ENCODE measurements around the gene AQP5. TPM values are rescaled to one million over a fixed set of nuclear protein-coding genes. Genes with fewer than 3 reads are reported as not detected.
A peak's percentile ranks its signal among the peaks of the same experiment; 100 is the strongest.

Gene AQP5
- total and polyA plus RNA-seq, 5 donors from 2014 or later: not detected

DNA sequence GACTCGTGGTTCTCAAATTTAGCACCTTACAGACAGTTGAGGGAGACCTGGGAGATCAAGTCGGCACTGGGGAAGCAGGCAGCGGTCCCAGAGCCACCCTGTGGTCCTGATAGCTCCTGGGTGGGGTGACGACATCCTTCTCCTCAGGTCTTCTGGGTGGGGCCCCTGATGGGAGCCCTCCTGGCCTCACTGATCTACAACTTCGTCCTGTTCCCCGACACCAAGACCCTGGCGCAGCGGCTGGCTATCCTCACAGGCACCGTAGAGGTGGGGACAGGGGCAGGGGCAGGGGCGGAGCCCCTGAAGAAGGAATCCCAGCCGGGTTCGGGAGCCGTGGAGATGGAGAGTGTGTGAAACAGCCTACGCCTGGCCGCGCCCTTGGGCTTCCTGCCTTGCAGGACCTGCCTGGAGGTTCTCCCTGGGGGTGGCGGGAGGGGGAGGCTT lies 13.7 kb downstream of the AQP5 start:
- Mint-ChIP-seq H3K27ac (no peak overlapping the region), H3K4me1 (no peaks in the 10 kb centered on the region), H3K27me3 (no peaks in the 10 kb centered on the region), H3K36me3 (no peaks in the 10 kb centered on the region), H3K4me3 (no peak overlapping the region), H3K9me3 (no peaks in the 10 kb centered on the region)
- Histone ChIP-seq H3K27ac (ENCODE audit: insufficient read depth, low read length, poor library complexity, severe bottlenecking) (no peak overlapping the region), H3K4me1 (ENCODE audit: control insufficient read depth, insufficient read depth, low read length, poor library complexity, severe bottlenecking) (no peaks in the 10 kb centered on the region), H3K27me3 (ENCODE audit: control insufficient read depth, insufficient read depth, low read length) (no peaks in the 10 kb centered on the region), H3K4me3 (ENCODE audit: low read depth, low read length) (no peak overlapping the region), H3K36me3 (ENCODE audit: control insufficient read depth, insufficient read depth, low read length) (no peaks in the 10 kb centered on the region), H3K9me3 (ENCODE audit: control insufficient read depth in 2 of 2, low read length in 2 of 2) (no peaks in the 10 kb centered on the region)
- ATAC-seq (ENCODE audit: low read depth in 2 of 2) (no peak), DNase-seq (no peak)

DNA sequence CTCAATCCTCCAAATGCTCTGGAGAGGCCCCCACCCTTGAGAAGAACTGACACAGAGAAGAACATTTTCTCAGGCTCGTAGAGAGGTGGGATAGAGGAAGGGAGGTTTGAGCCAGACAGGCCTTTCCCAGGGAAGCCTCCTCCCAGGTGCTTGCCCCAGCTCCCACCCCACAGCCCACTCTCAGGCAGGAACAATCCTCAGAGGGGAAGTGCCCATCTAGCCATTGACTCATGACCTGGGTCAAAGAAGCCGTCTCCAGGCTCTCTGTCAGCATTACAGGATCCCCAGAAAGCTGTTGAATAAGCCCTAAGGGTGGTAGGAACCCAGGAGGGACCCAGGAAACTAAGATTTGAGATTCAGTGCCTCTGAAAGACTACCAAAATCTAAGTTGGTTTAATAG lies 14.9 kb downstream of the AQP5 start:
- no peaks in the 10 kb centered on the region for H3K4me1 Mint-ChIP-seq
- H3K4me3 ChIP-seq (ENCODE audit: low read depth, low read length): no peak overlapping the region
- H3K4me3 Mint-ChIP-seq: no peak overlapping the region
- no peak overlapping the region for H3K27ac ChIP-seq (ENCODE audit: insufficient read depth, low read length, poor library complexity, severe bottlenecking)
- H3K36me3 ChIP-seq (ENCODE audit: control insufficient read depth, insufficient read depth, low read length): no peaks in the 10 kb centered on the region
- no peaks in the 10 kb centered on the region for H3K27me3 Mint-ChIP-seq
- DNase-seq (no peak), ATAC-seq (ENCODE audit: low read depth in 2 of 2) (no peak)
- no peaks in the 10 kb centered on the region for H3K9me3 ChIP-seq (ENCODE audit: control insufficient read depth in 2 of 2, low read length in 2 of 2)
- H3K27ac Mint-ChIP-seq: no peak overlapping the region
- no peaks in the 10 kb centered on the region for H3K27me3 ChIP-seq (ENCODE audit: control insufficient read depth, insufficient read depth, low read length)
- H3K36me3 Mint-ChIP-seq: no peaks in the 10 kb centered on the region
- H3K4me1 ChIP-seq (ENCODE audit: control insufficient read depth, insufficient read depth, low read length, poor library complexity, severe bottlenecking): no peaks in the 10 kb centered on the region
- H3K9me3 Mint-ChIP-seq: no peaks in the 10 kb centered on the region

DNA sequence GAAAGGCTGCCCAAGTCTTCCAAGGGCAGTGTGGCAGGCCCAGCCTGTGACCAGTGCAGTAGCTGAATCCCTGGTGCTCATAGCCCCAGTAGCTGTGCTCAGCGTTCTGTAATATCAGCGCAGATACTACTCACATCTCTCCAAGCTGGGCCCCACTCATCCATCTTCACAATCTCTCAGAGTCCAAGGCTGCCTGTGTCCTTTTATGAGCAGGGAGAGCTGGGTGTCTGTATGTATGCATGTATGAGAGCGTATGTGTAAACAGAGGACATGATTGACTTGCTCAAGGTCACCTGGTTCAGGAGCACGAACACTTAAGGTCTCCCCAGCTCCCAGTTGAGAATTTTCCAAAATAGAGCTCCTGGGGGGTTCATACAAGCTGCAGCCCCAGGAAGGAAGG lies 16.5 kb downstream of the AQP5 start:
- no peak for ATAC-seq (ENCODE audit: low read depth in 2 of 2)
- H3K9me3 Mint-ChIP-seq: no peaks in the 10 kb centered on the region
- DNase-seq: no peak
- Histone ChIP-seq H3K4me3 (ENCODE audit: low read depth, low read length) (no peak overlapping the region), H3K9me3 (ENCODE audit: control insufficient read depth in 2 of 2, low read length in 2 of 2) (no peaks in the 10 kb centered on the region), H3K27me3 (ENCODE audit: control insufficient read depth, insufficient read depth, low read length) (no peaks in the 10 kb centered on the region), H3K36me3 (ENCODE audit: control insufficient read depth, insufficient read depth, low read length) (no peaks in the 10 kb centered on the region), H3K27ac (ENCODE audit: insufficient read depth, low read length, poor library complexity, severe bottlenecking) (no peak overlapping the region), H3K4me1 (ENCODE audit: control insufficient read depth, insufficient read depth, low read length, poor library complexity, severe bottlenecking) (no peaks in the 10 kb centered on the region)
- H3K36me3 Mint-ChIP-seq: no peaks in the 10 kb centered on the region
- H3K27ac Mint-ChIP-seq: no peak overlapping the region
- no peaks in the 10 kb centered on the region for H3K27me3 Mint-ChIP-seq
- no peaks in the 10 kb centered on the region for H3K4me1 Mint-ChIP-seq
- no peak overlapping the region for H3K4me3 Mint-ChIP-seq

DNA sequence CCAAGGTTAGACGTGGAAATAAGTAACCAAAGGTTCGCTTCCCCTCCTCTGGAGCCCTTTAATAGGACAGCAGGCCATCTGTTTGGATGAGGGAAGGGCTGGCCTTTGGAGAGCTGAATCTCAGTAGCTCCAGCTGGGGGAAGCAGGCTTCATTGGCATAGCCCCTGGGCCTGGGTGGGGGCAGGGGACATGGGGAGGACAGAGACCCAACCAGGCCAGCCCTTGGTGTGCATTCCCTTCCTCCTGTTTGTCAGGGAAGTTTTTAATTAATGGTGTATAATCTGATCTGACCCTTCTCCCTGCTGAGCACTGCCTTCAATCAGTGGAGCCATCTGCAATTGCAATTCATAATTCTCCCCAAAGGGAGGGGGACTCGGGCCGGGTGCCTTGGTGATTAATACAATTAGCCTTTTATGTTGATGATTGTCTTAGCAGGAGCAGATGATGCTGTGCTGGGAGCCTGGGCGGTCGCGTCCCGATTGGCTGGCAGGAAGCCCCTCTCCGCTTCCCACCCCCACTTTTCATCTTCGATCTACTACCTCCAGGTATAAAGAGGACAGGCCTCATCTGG lies 17.4 kb downstream of the AQP5 start:
- H3K36me3 Mint-ChIP-seq: no peaks in the 10 kb centered on the region
- no peaks in the 10 kb centered on the region for H3K27me3 Mint-ChIP-seq
- H3K27ac Mint-ChIP-seq: peak overlapping the region in 1 of 3 donors; percentile 25
- H3K36me3 ChIP-seq (ENCODE audit: control insufficient read depth, insufficient read depth, low read length): no peaks in the 10 kb centered on the region
- ATAC-seq (ENCODE audit: low read depth in 2 of 2): no peak
- H3K4me3 ChIP-seq (ENCODE audit: low read depth, low read length): no peak overlapping the region
- H3K9me3 Mint-ChIP-seq: no peaks in the 10 kb centered on the region
- no peak for DNase-seq
- no peaks in the 10 kb centered on the region for H3K4me1 Mint-ChIP-seq
- no peak overlapping the region for H3K4me3 Mint-ChIP-seq
- H3K9me3 ChIP-seq (ENCODE audit: control insufficient read depth in 2 of 2, low read length in 2 of 2): no peaks in the 10 kb centered on the region
- no peaks in the 10 kb centered on the region for H3K27me3 ChIP-seq (ENCODE audit: control insufficient read depth, insufficient read depth, low read length)
- H3K27ac ChIP-seq (ENCODE audit: insufficient read depth, low read length, poor library complexity, severe bottlenecking): no peak overlapping the region
- no peaks in the 10 kb centered on the region for H3K4me1 ChIP-seq (ENCODE audit: control insufficient read depth, insufficient read depth, low read length, poor library complexity, severe bottlenecking)

DNA sequence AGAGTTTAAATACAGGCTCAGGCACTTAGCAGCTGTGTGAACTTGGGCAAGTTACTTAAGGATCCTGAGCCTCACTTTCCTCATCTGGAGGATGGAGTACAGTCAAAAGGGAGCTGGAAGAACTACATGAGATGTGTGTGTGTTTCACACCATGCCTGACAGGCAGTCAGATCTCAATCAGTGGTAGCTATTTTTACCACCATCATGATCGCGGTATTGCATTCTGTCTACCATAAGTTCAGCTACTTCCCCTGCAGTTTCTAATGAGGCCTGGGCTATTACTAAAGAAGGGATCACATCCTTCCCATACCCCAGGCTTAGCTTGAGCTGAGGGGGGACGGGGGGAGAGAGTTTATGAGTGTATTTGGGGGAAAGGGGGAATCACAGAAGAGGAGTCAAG lies 18.1 kb downstream of the AQP5 start:
- H3K4me1 Mint-ChIP-seq: no peaks in the 10 kb centered on the region
- ATAC-seq (ENCODE audit: low read depth in 2 of 2) (no peak), DNase-seq (no peak)
- Histone ChIP-seq H3K27ac (ENCODE audit: insufficient read depth, low read length, poor library complexity, severe bottlenecking) (no peak overlapping the region), H3K36me3 (ENCODE audit: control insufficient read depth, insufficient read depth, low read length) (no peaks in the 10 kb centered on the region), H3K27me3 (ENCODE audit: control insufficient read depth, insufficient read depth, low read length) (no peaks in the 10 kb centered on the region), H3K4me1 (ENCODE audit: control insufficient read depth, insufficient read depth, low read length, poor library complexity, severe bottlenecking) (no peaks in the 10 kb centered on the region), H3K9me3 (ENCODE audit: control insufficient read depth in 2 of 2, low read length in 2 of 2) (no peaks in the 10 kb centered on the region), H3K4me3 (ENCODE audit: low read depth, low read length) (no peak overlapping the region)
- no peak overlapping the region for H3K4me3 Mint-ChIP-seq
- H3K27ac Mint-ChIP-seq: no peak overlapping the region
- no peaks in the 10 kb centered on the region for H3K36me3 Mint-ChIP-seq
- no peaks in the 10 kb centered on the region for H3K27me3 Mint-ChIP-seq
- no peaks in the 10 kb centered on the region for H3K9me3 Mint-ChIP-seq

DNA sequence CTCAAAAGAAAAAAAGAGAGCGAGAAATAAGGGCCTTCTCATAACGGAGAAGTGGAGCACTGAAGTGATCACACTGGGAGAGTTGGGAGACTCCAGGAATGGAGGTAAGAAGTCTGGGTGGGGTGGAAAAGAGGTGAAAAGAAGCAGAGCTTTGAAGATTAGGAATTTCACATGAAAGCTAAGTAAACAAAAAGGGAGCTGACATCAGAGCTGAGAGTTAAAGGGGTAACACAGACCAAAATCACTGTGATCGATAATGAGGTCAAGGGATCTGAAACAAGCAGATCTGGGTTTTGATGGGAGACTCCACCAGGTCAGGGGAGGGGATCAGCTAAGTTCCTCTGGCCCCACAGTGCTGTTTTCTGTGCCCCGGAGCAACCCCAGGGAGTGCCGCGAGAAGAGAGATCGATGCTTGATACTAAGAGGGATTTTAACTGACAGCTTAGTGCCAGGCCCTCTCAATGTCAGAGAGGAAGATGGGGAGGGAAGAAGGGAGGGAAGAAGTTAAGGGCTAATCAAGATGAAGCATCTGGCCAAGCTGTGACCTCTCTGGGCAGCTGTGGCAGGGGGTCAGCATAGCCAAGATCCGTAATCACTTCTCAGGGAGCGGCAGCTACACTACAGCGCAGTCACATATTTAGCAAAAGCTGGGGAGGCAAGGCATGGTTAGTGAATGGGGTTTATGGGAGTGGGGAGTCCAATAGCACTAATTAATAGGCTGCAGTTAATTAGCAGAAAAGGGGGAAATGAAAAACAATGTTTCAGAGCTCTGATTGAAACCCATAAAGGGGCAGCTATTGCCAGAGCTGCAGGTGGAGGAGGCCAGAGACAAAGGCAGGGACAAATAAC lies 19.1 kb downstream of the AQP5 start:
- no peak overlapping the region for H3K27ac ChIP-seq (ENCODE audit: insufficient read depth, low read length, poor library complexity, severe bottlenecking)
- no peaks in the 10 kb centered on the region for H3K36me3 ChIP-seq (ENCODE audit: control insufficient read depth, insufficient read depth, low read length)
- no peaks in the 10 kb centered on the region for H3K27me3 ChIP-seq (ENCODE audit: control insufficient read depth, insufficient read depth, low read length)
- no peaks in the 10 kb centered on the region for H3K9me3 ChIP-seq (ENCODE audit: control insufficient read depth in 2 of 2, low read length in 2 of 2)
- H3K4me1 Mint-ChIP-seq: no peaks in the 10 kb centered on the region
- no peak overlapping the region for H3K4me3 Mint-ChIP-seq
- H3K27ac Mint-ChIP-seq: peak overlapping the region in 1 of 3 donors; percentile 17
- H3K9me3 Mint-ChIP-seq: no peaks in the 10 kb centered on the region
- ATAC-seq (ENCODE audit: low read depth in 2 of 2) (no peak), DNase-seq (no peak)
- no peak overlapping the region for H3K4me3 ChIP-seq (ENCODE audit: low read depth, low read length)
- H3K27me3 Mint-ChIP-seq: no peaks in the 10 kb centered on the region
- no peaks in the 10 kb centered on the region for H3K4me1 ChIP-seq (ENCODE audit: control insufficient read depth, insufficient read depth, low read length, poor library complexity, severe bottlenecking)
- H3K36me3 Mint-ChIP-seq: no peaks in the 10 kb centered on the region

DNA sequence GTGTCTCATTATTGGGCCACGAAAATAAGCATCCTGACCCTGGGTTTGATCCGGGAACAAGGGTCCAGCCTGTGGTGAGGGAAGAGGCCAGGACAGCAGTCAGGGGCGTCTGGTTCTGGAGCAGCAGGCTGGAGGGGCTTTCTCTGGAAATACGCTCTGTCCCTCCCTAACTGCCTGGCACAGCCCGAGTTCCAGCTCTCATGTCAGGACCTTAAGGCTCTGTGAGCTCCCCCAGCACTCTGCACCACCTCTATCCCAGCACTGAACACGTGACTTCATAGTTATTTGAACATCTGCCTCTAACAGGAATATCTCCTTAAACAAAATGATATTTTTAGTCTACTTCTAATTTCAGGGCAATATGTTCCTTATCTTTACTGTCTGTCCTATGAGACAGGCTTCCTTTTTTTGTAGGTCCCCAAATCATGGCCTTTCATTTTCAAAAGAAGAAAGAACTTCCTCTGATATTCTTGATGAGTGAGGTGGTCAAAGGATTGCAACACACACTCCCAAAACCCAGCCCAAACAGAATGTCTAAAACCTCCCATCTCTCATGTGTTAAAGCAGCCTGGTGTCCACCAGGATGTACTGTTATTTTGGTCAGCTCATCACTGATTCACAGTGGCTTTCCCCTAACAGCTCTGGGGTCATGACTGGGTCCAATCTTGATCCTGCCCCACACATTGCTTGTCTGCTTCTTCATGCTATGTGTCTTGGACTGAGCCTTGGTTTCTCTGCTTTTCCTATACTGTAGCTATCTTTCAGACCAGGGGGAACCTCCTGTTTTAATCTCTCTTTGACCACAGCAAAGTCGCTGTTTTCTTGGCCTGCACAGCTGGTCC lies 20.8 kb downstream of the AQP5 start:
- no peak for DNase-seq

More for the DNA sequence above, 20.8 kb downstream of the AQP5 start:
- no peaks in the 10 kb centered on the region for H3K36me3 Mint-ChIP-seq
- no peaks in the 10 kb centered on the region for H3K27me3 Mint-ChIP-seq
- no peaks in the 10 kb centered on the region for H3K9me3 Mint-ChIP-seq
- peaks cover 0 to 4% (median 0%) of the 10 kb centered on the region in 4 donors for H3K4me1 Mint-ChIP-seq
- Histone ChIP-seq H3K27me3 (ENCODE audit: control insufficient read depth, insufficient read depth, low read length) (no peaks in the 10 kb centered on the region), H3K9me3 (ENCODE audit: control insufficient read depth in 2 of 2, low read length in 2 of 2) (no peaks in the 10 kb centered on the region), H3K4me1 (ENCODE audit: control insufficient read depth, insufficient read depth, low read length, poor library complexity, severe bottlenecking) (no peaks in the 10 kb centered on the region), H3K4me3 (ENCODE audit: low read depth, low read length) (no peak overlapping the region), H3K27ac (ENCODE audit: insufficient read depth, low read length, poor library complexity, severe bottlenecking) (no peak overlapping the region), H3K36me3 (ENCODE audit: control insufficient read depth, insufficient read depth, low read length) (no peaks in the 10 kb centered on the region)
- H3K27ac Mint-ChIP-seq: no peak overlapping the region
- no peak for ATAC-seq (ENCODE audit: low read depth in 2 of 2)
- no peak overlapping the region for H3K4me3 Mint-ChIP-seq

Measured in CD4-positive, CD25-positive, alpha-beta regulatory T cell (primary cell).